Measurements from ENCODE around the gene VKORC1L1. TPM values are rescaled to one million over a fixed set of nuclear protein-coding genes. Genes with fewer than 3 reads are reported as not detected.

VKORC1L1 gene
- total and polyA plus RNA-seq, 2 of the 8 experiments (the other 6 are each of a cell fraction or from before 2014, with no cell fraction given): 12.7 to 45.3 TPM

DNA sequence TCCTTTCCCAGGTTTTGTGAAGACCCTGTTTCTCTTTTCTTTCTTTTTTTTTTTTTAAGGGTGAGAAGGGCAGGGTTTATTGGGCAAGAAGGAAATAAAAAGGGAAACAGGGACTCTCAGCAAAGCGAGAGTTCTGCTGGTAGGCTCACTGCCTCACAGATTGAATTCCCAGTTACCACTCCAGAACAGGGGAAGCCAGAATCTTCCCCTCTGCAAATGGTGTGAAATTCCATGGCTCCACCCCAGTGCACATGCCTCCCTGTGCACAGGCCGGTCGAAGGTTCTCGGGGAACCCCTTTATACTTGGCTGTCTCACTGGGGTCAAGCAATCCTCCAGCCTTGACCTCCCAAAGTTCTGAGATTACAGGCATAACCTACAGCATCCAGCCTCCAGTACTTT is 119.7 kb downstream of the VKORC1L1 start:
- no peak overlapping the region for H2BK20ac ChIP-seq (ENCODE audit: low read length)
- H3K79me1 ChIP-seq (ENCODE audit: low read depth, low read length): no peaks in the 10 kb centered on the region
- WGBS, 2 experiments (ENCODE audit: extremely low coverage in 1 of 2, insufficient coverage in 1 of 2, insufficient read length in 1 of 2, insufficient replicate concordance in 2 of 2, low coverage in 1 of 2, low lambda C conversion rate in 2 of 2, missing lambda C conversion rate in 1 of 2): 83% methylated on average over 4 of the region's 4 CpGs; no CpG with 5 or more reads in 1 of the 2 experiments

More for the DNA sequence above, 119.7 kb downstream of the VKORC1L1 start:
- H3K9ac ChIP-seq (replicated peaks in 1 of 4; ENCODE audit: extremely low read depth in 1 of 4, low read depth in 3 of 4, low read length in 3 of 4): no peak overlapping the region
- no peak overlapping the region for H2AFZ ChIP-seq (ENCODE audit: low read length)
- H3K4me1 ChIP-seq (replicated peaks in 1 of 4; ENCODE audit: control insufficient read depth in 3 of 4, insufficient read depth in 4 of 4, low read length in 3 of 4): no peaks in the 10 kb centered on the region
- FAIRE-seq (no peak), DNase-seq (ENCODE audit: low read depth in 1 of 2, low spot score in 2 of 2) (no peak)
- H3K23ac ChIP-seq (ENCODE audit: insufficient read length): no peak overlapping the region
- H2BK12ac ChIP-seq (ENCODE audit: low read depth, low read length): no peak overlapping the region
- no peak overlapping the region for H2BK15ac ChIP-seq (ENCODE audit: low read length)
- no peak overlapping the region for H4K5ac ChIP-seq (ENCODE audit: insufficient read length, low read depth, low read length)
- ChIA-PET CTCF (ENCODE audit: partially characterized antibody) (no interaction called here), POLR2A (ENCODE audit: partially characterized antibody) (no interaction called here)
- H4K91ac ChIP-seq (replicated peaks; ENCODE audit: insufficient read length, low read length): no peak overlapping the region
- H4K20me1 ChIP-seq (replicated peaks in 1 of 2; ENCODE audit: control insufficient read depth in 1 of 2, insufficient read depth in 2 of 2, low read length in 2 of 2): no peaks in the 10 kb centered on the region
- no peak overlapping the region for H3K18ac ChIP-seq (ENCODE audit: extremely low read depth, low read length)
- no peak overlapping the region for H2BK120ac ChIP-seq (replicated peaks; ENCODE audit: low read depth, low read length)
- no peak overlapping the region for H3K4me2 ChIP-seq (ENCODE audit: insufficient read depth in 1 of 2, low read depth in 2 of 2, low read length in 2 of 2)
- H3K27me3 ChIP-seq (replicated peaks in 1 of 4; ENCODE audit: control insufficient read depth in 3 of 4, extremely low read depth in 1 of 4, insufficient read depth in 3 of 4, low read length in 3 of 4): no peaks in the 10 kb centered on the region
- H4K8ac ChIP-seq (ENCODE audit: extremely low read depth, insufficient read depth, low read length): no peak overlapping the region
- TF ChIP-seq MAFK (IDR thresholded peaks at IDR 0.05; ENCODE audit: low read depth, low read length): no peak
- no peak for TF ChIP-seq HDAC6 (IDR thresholded peaks at IDR 0.05; ENCODE audit: low read depth, low read length)
- no peak for TF ChIP-seq TBP (IDR thresholded peaks at IDR 0.05; ENCODE audit: low read depth, low read length)
- no peak for TF ChIP-seq BRCA1 (IDR thresholded peaks at IDR 0.05; ENCODE audit: low read depth, low read length)
- no peak for TF ChIP-seq BCL11A (IDR thresholded peaks at IDR 0.05; ENCODE audit: low read depth in 2 of 2, low read length in 2 of 2)
- no peak for TF ChIP-seq CEBPB (IDR thresholded peaks at IDR 0.05; ENCODE audit: low read depth, low read length)
- TF ChIP-seq ZNF274 (IDR thresholded peaks at IDR 0.05; ENCODE audit: borderline replicate concordance, extremely low read depth, low read length): no peak
- no peak for TF ChIP-seq RBBP5 (IDR thresholded peaks at IDR 0.05; ENCODE audit: borderline replicate concordance, low read depth, low read length)
- no peak for TF ChIP-seq JUND (IDR thresholded peaks at IDR 0.05; ENCODE audit: low read length)
- TF ChIP-seq TCF12 (IDR thresholded peaks at IDR 0.05; ENCODE audit: low read depth, low read length): no peak
- no peak for TF ChIP-seq SIRT6 (IDR thresholded peaks at IDR 0.05; ENCODE audit: low read length)
- TF ChIP-seq CBX8 (IDR thresholded peaks at IDR 0.05; ENCODE audit: borderline replicate concordance, low read depth, low read length): no peak
- TF ChIP-seq PHF8 (conservative IDR thresholded peaks at IDR 0.05; ENCODE audit: low read depth, low read length): no peak
- no peak for TF ChIP-seq GABPA (IDR thresholded peaks at IDR 0.05; ENCODE audit: borderline replicate concordance, insufficient read depth, low read length)
- no peak for TF ChIP-seq FOSL1 (IDR thresholded peaks at IDR 0.05; ENCODE audit: insufficient read depth, low read depth, low read length)
- no peak overlapping the region for H2BK5ac ChIP-seq (ENCODE audit: low read depth, low read length)
- H3K27ac ChIP-seq (ENCODE audit: low read depth, low read length): no peak overlapping the region
- no peak overlapping the region for H3K56ac ChIP-seq (replicated peaks; ENCODE audit: insufficient read length, low read depth, low read length)
- H3K79me2 ChIP-seq (ENCODE audit: control insufficient read depth in 1 of 2, insufficient read depth in 2 of 2, low read length in 2 of 2): no peaks in the 10 kb centered on the region
- no peaks in the 10 kb centered on the region for H3K23me2 ChIP-seq (ENCODE audit: low read depth, low read length)
- no peak overlapping the region for H3K4me3 ChIP-seq (ENCODE audit: extremely low read depth in 1 of 4, insufficient read depth in 2 of 4, low read depth in 3 of 4, low read length in 4 of 4)
- H3K9me3 ChIP-seq (ENCODE audit: insufficient read depth in 2 of 2, low read depth in 1 of 2, low read length in 1 of 2): no peaks in the 10 kb centered on the region
- H2AK5ac ChIP-seq (ENCODE audit: low read depth, low read length): no peak overlapping the region
- no peak overlapping the region for H3K14ac ChIP-seq (ENCODE audit: insufficient read length)
- H3K36me3 ChIP-seq (ENCODE audit: control insufficient read depth in 2 of 4, insufficient read depth in 4 of 4, low read length in 3 of 4): no peaks in the 10 kb centered on the region
- no peak overlapping the region for H3K4ac ChIP-seq (replicated peaks; ENCODE audit: insufficient read length, low read depth, low read length)
